Right lung (tissue), 5 donors: ENCODE results near the gene NIF3L1. TPM values are rescaled to one million over a fixed set of nuclear protein-coding genes. Genes with fewer than 3 reads are reported as not detected.
"Not testable (repeated sequence)": the region's sequence is repeated elsewhere in the genome, so short reads cannot be mapped to it uniquely, and the experiment has no call there.

Experiments used
- DNase-seq, 2 donors: peaks; one replicate each; pipeline ENCODE4 v3.0.0-alpha.2; 2013
- polyA plus RNA-seq, 5 donors: library from polyadenylated mRNA; unstranded; fragments of 120-200 nt; gene quantifications; one replicate each; pipeline versions ENCODE4 v1.2.1 to v1.2.3, GENCODE V29; 2013; ENCODE audit warnings: inconsistent platforms in 1 of 5, low replicate concordance in 1 of 5; ENCODE audit not compliant: insufficient read length in 5 of 5, insufficient read depth in 1 of 5

NIF3L1 gene
- polyA plus RNA-seq, 5 donors = 27.3 to 36.2 (median 30.8) TPM

DNA sequence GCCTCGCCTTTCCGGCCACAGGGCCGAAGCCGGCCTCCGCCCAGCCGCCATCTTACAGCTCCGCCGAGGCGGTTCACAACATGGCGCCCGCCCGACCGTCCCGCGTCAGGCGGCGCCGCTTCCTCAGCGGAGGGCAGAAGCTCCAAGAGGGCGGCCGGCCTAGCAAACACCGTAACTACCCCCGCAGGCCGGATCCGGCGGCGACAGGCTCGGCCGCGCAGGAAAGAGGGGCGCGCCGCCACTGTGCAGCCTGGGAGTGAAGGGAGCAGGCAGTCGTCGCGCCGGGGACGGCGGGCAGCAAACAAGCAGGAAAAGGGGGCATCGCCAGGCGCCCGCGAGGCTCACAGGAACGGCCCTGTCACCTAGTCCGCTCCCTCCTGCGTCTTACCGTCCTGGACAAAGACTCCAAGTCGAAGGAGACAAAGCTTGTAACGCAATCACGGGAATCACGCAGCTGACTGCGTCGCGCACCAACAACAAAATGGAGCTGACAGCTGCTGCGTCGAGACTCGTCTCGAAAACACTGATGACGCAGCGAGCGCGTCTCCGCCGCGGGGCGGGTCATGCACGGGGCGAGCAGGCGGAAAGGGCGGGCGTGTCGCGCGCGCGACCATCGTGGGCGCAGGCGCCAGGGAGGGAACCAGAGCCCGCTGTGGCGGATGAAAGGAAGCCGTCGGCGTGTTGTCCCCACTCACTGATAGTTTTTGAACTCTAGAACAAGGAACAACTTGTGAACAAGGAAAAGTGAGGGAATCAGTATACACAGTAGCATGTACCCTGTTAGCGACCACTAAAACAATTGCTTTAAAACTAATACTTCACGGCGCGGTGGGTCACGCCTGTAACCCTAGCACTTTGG is 24.8 kb upstream of the NIF3L1 start, which contains the start of gene CLK1:
CLK1 (minus strand) TSS at position 483 of the 859 bp plus-strand sequence. CDS start 2,796 bp downstream, outside the sequence.
- DNase-seq = peak; percentile 98

DNA sequence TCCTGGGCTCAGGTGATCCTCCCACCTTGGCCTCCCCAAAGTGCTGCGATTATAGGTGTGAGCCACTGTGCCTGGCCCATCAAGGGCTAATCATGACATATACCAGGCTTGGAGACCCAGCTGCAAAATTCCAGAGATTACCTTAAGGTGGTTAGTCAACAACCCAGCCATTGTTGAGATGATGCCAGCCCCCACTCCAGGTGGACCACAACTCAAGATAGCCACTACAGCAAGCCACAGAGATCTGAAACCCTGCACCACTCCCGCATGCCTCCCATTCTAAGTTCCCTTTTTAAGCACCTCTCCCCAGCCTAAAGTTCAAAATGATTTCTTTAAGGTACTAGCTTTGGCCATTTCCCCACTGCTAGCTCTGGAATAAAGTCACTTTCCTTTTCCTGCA is 20.2 kb upstream of the NIF3L1 start:
- no peak for DNase-seq

GRCh38 chr2:200871151-200871550 is 18.0 kb upstream of the NIF3L1 start:
- DNase-seq = no peak

DNA sequence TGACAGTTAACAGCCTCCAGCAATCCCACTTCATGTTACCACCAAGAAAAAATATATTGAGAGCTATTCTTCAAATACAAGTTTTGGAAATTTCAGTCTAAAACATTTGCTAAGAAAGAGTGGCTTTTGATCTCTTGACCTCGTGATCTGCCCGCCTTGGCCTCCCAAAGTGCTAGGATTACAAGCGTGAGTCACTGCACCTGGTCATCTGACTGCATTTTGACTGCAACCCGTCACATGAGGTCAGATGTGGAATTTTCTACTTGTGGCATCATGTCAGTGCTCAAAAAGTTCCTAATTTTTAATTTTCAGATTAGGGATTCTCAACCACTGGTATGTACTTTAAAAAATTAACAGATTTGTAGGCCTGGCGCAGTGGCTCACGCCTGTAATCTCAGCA is 15.6 kb upstream of the NIF3L1 start:
- DNase-seq = no peak

DNA sequence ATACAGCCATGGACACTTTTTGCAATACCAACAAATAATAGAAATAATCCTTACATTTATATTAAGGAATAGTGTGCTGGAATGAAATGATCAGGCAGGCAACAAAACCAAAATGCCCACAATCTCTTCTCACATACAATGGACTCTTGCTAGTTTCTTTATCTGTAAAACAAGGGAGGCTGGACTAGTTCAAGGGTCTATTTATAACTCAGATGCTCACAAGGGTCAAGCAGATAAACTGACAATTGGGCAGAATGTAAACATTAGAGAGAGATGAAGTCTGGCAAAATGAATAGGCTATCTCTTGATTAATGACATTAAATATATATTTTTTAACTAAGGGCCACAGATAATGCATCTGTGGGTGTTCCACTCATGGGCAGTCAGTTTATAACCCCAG is 11.7 kb upstream of the NIF3L1 start:
- no peak for DNase-seq

DNA sequence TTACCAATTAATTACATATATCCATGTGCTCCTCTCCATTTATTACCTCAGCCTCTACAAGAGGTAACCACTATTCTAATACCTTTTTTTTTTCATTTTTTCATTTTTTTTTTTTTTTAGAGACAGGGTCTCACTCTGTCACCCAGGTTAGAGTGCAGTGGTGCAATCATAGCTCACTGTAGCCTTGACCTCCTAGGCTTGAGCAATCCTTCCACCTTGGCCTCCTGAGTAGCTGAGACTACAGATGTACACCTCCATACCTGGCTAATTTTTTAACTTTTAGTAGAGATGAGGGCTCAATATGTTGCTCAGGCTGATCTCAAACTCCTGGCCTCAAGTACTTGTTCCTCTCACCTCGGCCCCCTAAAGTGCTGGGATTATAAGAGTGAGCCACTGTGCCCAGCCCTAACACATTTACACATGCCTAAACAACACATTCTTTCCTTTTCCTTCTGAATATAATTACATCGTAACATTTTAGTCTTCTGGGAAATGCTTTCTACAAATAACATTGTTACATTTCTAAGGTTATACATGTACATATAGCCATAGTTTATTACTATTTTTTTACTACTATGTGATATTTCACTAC is 10.8 kb upstream of the NIF3L1 start:
- DNase-seq = no peak

GRCh38 chr2:200881715-200882249 is 7.4 kb upstream of the NIF3L1 start:
- not testable (repeated sequence) for DNase-seq

GRCh38 chr2:200899482-200899881 is 10.3 kb downstream of the NIF3L1 start:
- no peak for DNase-seq

GRCh38 chr2:200901459-200902072 is 12.4 kb downstream of the NIF3L1 start:
- peak; percentile 16 to 61 for DNase-seq

GRCh38 chr2:200905618-200906296 is 16.6 kb downstream of the NIF3L1 start:
- peak; percentile 32 to 52 for DNase-seq

DNA sequence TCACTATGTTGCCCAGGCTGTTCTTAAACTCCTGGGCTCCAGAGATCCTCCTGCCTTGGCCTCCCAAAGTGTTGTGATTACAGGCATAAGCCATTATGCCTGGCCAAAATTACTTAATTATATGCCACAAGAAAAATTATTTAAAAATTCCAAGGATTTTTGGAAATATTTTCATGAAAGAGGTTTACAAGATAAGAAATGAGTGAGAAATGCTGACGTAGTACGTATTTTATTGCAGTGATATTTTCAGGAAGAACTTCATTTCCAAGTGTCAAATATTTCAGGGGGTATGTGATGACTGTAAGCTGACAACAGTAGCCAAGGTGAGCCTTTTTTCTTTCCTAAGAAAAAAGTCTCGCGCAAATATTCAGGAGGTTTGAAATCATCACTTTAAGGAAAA is 20.8 kb downstream of the NIF3L1 start:
- DNase-seq = no peak

DNA sequence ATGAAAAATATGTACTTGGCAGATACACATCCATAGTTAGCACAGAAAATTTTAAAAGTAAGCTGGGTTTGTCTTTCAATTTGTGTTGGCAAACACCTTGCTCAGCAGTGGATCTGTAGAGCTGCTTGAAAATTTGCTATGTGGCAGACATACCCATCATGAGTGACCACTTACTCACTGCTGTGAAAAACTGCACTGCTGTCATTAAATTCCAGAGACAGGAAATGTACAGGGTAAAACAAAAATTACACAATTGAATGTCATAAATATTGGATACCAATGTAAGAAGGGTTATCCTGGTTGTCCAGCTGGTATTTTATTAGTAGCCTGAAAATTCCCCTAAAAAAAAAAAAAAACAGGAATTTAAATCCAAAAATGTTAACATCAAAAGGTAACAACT is 24.5 kb downstream of the NIF3L1 start:
- DNase-seq = no peak

DNA sequence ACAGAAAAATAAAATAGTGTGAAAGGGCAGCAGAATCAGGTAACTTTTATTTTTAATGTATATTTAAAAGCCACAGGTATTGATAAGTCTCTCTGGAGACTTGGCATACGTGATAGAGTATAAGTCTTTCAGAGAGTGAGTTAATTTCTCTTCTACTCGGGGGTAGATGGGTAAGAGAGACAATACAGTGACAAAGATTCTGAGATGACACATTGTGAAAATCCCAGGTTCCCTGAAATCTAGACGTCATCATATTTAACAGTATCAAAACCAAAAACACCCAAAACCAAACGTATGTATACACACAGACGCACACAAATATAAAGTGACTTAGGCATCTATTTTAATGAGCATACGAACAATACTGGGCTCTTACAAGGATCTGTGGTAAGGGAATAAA is 33.3 kb downstream of the NIF3L1 start:
- no peak for DNase-seq

GRCh38 chr2:200929334-200930249 is 40.4 kb downstream of the NIF3L1 start:
- no peak for DNase-seq

GRCh38 chr2:200930947-200931626 is 41.9 kb downstream of the NIF3L1 start:
- DNase-seq = no peak

DNA sequence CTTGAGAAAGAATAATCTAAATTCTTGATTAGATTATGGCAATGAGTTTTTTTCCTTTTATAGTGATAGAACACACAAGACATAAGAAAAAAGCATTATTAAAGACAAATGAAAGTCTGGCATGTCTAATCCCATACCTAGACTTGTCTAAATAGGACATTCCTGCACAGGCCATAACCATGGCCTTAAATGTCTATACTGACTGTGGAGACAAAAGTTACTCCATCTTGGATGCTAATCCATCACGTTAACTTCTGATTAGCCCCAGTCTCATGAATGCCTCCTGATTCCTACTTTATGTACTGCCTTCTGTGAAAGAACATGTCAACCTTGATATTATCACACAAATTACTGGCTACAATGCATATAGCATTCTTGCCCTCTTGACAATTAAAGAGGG is 50.7 kb downstream of the NIF3L1 start:
- DNase-seq = no peak

GRCh38 chr2:200943527-200944105 is 54.4 kb downstream of the NIF3L1 start:
- no peak for DNase-seq

DNA sequence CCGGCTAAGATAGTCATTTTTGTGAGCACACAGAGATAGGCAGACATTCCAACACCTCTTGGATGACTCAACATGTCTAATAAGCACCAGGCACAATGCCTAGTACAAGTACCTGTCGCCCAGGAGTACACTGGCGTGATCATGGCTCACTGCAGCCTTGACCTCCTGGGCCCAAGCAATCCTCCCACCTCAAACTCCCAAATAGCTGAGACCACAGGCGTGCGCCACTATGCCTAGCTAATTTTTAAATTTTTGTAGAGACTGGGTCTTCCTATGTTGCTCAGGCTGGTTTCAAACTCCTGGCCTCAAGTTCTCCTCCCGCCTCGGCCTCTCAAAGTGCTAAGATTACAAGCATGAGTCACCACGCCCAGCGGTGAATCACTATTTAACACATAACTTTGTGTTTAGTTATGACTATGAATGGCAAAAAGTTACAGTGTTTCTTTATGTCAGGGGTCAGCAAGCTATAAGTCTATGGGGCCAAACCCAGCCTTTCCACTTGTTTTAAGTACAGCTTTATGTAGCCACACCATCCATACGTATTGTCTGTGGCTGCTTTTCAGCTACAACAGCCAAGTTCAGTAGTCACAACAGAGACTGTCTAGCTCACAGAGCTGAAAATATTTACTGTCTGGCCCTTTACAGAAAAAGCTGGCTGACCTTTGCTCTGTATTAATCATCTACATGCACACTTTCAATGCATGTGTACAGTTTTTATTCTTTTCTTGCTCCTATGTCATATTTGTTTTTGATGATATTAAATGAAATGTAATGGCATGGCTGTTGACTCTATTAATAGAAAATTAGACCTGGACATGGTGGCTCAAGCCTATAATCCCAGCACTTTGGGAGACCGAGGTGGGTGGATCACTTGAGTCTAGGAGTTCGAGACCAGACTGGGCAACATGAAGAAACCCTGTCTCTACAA is 55.6 kb downstream of the NIF3L1 start:
- no peak for DNase-seq

DNA sequence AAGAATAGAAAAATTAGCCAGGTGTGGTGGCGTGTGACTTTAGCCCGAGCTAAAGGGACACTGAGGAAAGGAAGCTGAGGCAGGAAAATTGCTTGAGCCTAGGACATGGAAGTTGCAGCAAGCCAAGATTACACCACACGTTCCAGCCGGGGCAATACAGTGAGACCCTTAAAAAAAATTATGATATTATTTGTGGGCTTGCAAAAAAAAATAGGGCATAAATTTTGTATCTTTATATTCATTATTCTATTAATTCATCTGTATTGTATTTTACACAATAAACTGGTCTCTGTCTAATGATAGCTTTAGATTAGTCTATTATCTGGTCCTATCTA is 56.2 kb downstream of the NIF3L1 start:
- no peak for DNase-seq
